Measurements from ENCODE around the gene WDHD1.
"Not testable (repeated sequence)": the region's sequence is repeated elsewhere in the genome, so short reads cannot be mapped to it uniquely, and the experiment has no call there.

Gene WDHD1

GRCh38 chr14:54974788-54975414, 52.0 kb downstream of the WDHD1 start:
- Histone ChIP-seq H3K4me3 (ENCODE audit: low read depth in 1 of 2, low read length in 2 of 2) (no peak overlapping the region), H3K4me1 (ENCODE audit: control insufficient read depth in 1 of 2, insufficient read depth in 2 of 2, low read length in 2 of 2) (no peaks in the 10 kb centered on the region), H3K27me3 (ENCODE audit: control insufficient read depth in 1 of 2, insufficient read depth in 2 of 2, low read length in 2 of 2) (no peaks in the 10 kb centered on the region), H3K9ac (ENCODE audit: low read depth in 1 of 2, low read length in 2 of 2) (no peak overlapping the region), H3K36me3 (ENCODE audit: control insufficient read depth in 1 of 2, insufficient read depth in 2 of 2, low read length in 2 of 2) (no peaks in the 10 kb centered on the region), H3K9me3 (ENCODE audit: control insufficient read depth in 1 of 2, low read length in 2 of 2) (no peaks in the 10 kb centered on the region), H3K27ac (ENCODE audit: low read depth, low read length) (no peak overlapping the region)

DNA sequence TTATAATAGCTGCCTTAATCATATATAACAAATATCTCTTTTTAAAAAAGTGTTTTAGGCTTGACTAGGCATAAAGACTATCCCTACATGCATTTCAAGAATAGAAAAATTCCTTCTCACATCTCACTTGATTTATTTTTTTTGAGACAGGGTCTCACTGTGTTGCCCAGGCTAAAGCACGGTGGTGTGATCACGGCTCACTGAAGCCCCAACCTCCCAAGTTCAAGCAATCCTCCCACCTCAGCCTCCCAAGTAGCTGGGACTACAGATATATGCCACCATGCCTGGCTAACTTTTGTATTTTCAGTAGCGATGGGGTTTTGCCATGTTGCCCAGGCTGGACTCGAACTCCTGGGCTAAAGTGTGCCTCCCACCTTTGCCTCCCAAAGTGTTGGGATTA, 59.4 kb downstream of the WDHD1 start:
- no peaks in the 10 kb centered on the region for H3K9me3 ChIP-seq (ENCODE audit: control insufficient read depth in 1 of 2, low read length in 2 of 2)
- no peaks in the 10 kb centered on the region for H3K36me3 ChIP-seq (ENCODE audit: control insufficient read depth in 1 of 2, insufficient read depth in 2 of 2, low read length in 2 of 2)
- no peaks in the 10 kb centered on the region for H3K4me1 ChIP-seq (ENCODE audit: control insufficient read depth in 1 of 2, insufficient read depth in 2 of 2, low read length in 2 of 2)
- no peaks in the 10 kb centered on the region for H3K27me3 ChIP-seq (ENCODE audit: control insufficient read depth in 1 of 2, insufficient read depth in 2 of 2, low read length in 2 of 2)
- H3K9ac ChIP-seq (ENCODE audit: low read depth in 1 of 2, low read length in 2 of 2): no peak overlapping the region
- no peak overlapping the region for H3K4me3 ChIP-seq (ENCODE audit: low read depth in 1 of 2, low read length in 2 of 2)
- H3K27ac ChIP-seq (ENCODE audit: low read depth, low read length): no peak overlapping the region

DNA sequence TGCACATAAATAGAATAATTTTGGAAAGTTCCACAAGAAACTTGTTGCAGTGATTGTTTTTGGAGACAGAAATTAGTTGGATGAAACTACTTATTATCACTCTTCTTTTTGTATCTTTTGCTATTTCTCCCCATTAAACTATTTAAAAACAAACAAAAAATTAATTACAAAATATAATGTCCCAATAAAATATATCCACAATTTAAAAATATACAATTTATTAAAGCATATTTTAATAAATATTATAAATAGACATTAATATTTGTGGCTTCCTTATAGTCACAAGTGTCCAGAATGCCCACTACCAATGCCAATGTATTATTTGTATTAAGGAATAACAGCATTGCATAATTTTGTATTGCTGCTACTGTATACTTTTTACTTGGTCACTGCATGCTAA, 71.8 kb downstream of the WDHD1 start:
- Histone ChIP-seq H3K4me1 (ENCODE audit: control insufficient read depth in 1 of 2, insufficient read depth in 2 of 2, low read length in 2 of 2) (no peaks in the 10 kb centered on the region), H3K9me3 (ENCODE audit: control insufficient read depth in 1 of 2, low read length in 2 of 2) (no peaks in the 10 kb centered on the region), H3K36me3 (ENCODE audit: control insufficient read depth in 1 of 2, insufficient read depth in 2 of 2, low read length in 2 of 2) (peaks cover 0 to 7% of the 10 kb centered on the region in 2 donors), H3K4me3 (ENCODE audit: low read depth in 1 of 2, low read length in 2 of 2) (no peak overlapping the region), H3K27me3 (ENCODE audit: control insufficient read depth in 1 of 2, insufficient read depth in 2 of 2, low read length in 2 of 2) (no peaks in the 10 kb centered on the region), H3K9ac (ENCODE audit: low read depth in 1 of 2, low read length in 2 of 2) (no peak overlapping the region), H3K27ac (ENCODE audit: low read depth, low read length) (no peak overlapping the region)

- H3K36me3 ChIP-seq (ENCODE audit: control insufficient read depth in 1 of 2, insufficient read depth in 2 of 2, low read length in 2 of 2); H3K27ac ChIP-seq (ENCODE audit: low read depth, low read length); H3K4me3 ChIP-seq (ENCODE audit: low read depth in 1 of 2, low read length in 2 of 2); H3K9me3 ChIP-seq (ENCODE audit: control insufficient read depth in 1 of 2, low read length in 2 of 2); H3K27me3 ChIP-seq (ENCODE audit: control insufficient read depth in 1 of 2, insufficient read depth in 2 of 2, low read length in 2 of 2); H3K4me1 ChIP-seq (ENCODE audit: control insufficient read depth in 1 of 2, insufficient read depth in 2 of 2, low read length in 2 of 2); H3K9ac ChIP-seq (ENCODE audit: low read depth in 1 of 2, low read length in 2 of 2): not testable (repeated sequence)
These were observed 73.3 kb downstream of the WDHD1 start for GRCh38 chr14:54953609-54954008.

GRCh38 chr14:54952803-54953202, 74.1 kb downstream of the WDHD1 start:
- not testable (repeated sequence) for H3K4me3 ChIP-seq (ENCODE audit: low read depth in 1 of 2, low read length in 2 of 2); H3K9me3 ChIP-seq (ENCODE audit: control insufficient read depth in 1 of 2, low read length in 2 of 2); H3K36me3 ChIP-seq (ENCODE audit: control insufficient read depth in 1 of 2, insufficient read depth in 2 of 2, low read length in 2 of 2); H3K27ac ChIP-seq (ENCODE audit: low read depth, low read length); H3K4me1 ChIP-seq (ENCODE audit: control insufficient read depth in 1 of 2, insufficient read depth in 2 of 2, low read length in 2 of 2); H3K9ac ChIP-seq (ENCODE audit: low read depth in 1 of 2, low read length in 2 of 2); H3K27me3 ChIP-seq (ENCODE audit: control insufficient read depth in 1 of 2, insufficient read depth in 2 of 2, low read length in 2 of 2)

- no peak overlapping the region for H3K4me3 ChIP-seq (ENCODE audit: low read depth in 1 of 2, low read length in 2 of 2)
- no peaks in the 10 kb centered on the region for H3K36me3 ChIP-seq (ENCODE audit: control insufficient read depth in 1 of 2, insufficient read depth in 2 of 2, low read length in 2 of 2)
- H3K9ac ChIP-seq (ENCODE audit: low read depth in 1 of 2, low read length in 2 of 2): no peak overlapping the region
- no peaks in the 10 kb centered on the region for H3K4me1 ChIP-seq (ENCODE audit: control insufficient read depth in 1 of 2, insufficient read depth in 2 of 2, low read length in 2 of 2)
- no peaks in the 10 kb centered on the region for H3K9me3 ChIP-seq (ENCODE audit: control insufficient read depth in 1 of 2, low read length in 2 of 2)
- no peak overlapping the region for H3K27ac ChIP-seq (ENCODE audit: low read depth, low read length)
- no peaks in the 10 kb centered on the region for H3K27me3 ChIP-seq (ENCODE audit: control insufficient read depth in 1 of 2, insufficient read depth in 2 of 2, low read length in 2 of 2)
These were observed 79.7 kb downstream of the WDHD1 start for GRCh38 chr14:54947230-54947629.

DNA sequence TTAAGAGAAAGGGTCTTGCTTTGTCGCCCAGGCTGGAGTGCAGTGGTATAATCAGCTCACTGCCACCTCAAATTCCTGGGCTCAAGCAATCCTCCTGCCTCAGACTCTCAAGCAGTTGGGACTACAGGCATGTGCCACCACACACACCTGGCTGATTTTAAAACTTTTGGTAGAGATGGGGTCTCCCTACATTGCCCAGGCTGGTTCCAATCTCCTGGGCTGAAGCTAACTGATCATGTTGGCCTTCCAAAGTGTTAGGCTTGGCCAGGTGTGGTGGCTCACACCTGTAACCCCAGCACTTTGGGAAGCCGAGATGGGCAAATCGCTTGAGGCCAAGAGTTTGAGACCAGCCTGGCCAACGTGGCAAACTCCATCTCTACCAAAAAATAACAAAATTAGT, 80.4 kb downstream of the WDHD1 start:
- H3K27ac ChIP-seq (ENCODE audit: low read depth, low read length): no peak overlapping the region
- H3K27me3 ChIP-seq (ENCODE audit: control insufficient read depth in 1 of 2, insufficient read depth in 2 of 2, low read length in 2 of 2): no peaks in the 10 kb centered on the region
- no peaks in the 10 kb centered on the region for H3K9me3 ChIP-seq (ENCODE audit: control insufficient read depth in 1 of 2, low read length in 2 of 2)
- H3K4me3 ChIP-seq (ENCODE audit: low read depth in 1 of 2, low read length in 2 of 2): no peak overlapping the region
- H3K9ac ChIP-seq (ENCODE audit: low read depth in 1 of 2, low read length in 2 of 2): no peak overlapping the region
- H3K4me1 ChIP-seq (ENCODE audit: control insufficient read depth in 1 of 2, insufficient read depth in 2 of 2, low read length in 2 of 2): no peaks in the 10 kb centered on the region
- H3K36me3 ChIP-seq (ENCODE audit: control insufficient read depth in 1 of 2, insufficient read depth in 2 of 2, low read length in 2 of 2): no peaks in the 10 kb centered on the region

- Histone ChIP-seq H3K27ac (ENCODE audit: low read depth, low read length) (no peak overlapping the region), H3K36me3 (ENCODE audit: control insufficient read depth in 1 of 2, insufficient read depth in 2 of 2, low read length in 2 of 2) (no peaks in the 10 kb centered on the region), H3K4me1 (ENCODE audit: control insufficient read depth in 1 of 2, insufficient read depth in 2 of 2, low read length in 2 of 2) (no peaks in the 10 kb centered on the region), H3K4me3 (ENCODE audit: low read depth in 1 of 2, low read length in 2 of 2) (no peak overlapping the region), H3K9me3 (ENCODE audit: control insufficient read depth in 1 of 2, low read length in 2 of 2) (no peaks in the 10 kb centered on the region), H3K9ac (ENCODE audit: low read depth in 1 of 2, low read length in 2 of 2) (no peak overlapping the region), H3K27me3 (ENCODE audit: control insufficient read depth in 1 of 2, insufficient read depth in 2 of 2, low read length in 2 of 2) (no peaks in the 10 kb centered on the region)
These were observed 82.0 kb downstream of the WDHD1 start for GRCh38 chr14:54944737-54945391.

DNA sequence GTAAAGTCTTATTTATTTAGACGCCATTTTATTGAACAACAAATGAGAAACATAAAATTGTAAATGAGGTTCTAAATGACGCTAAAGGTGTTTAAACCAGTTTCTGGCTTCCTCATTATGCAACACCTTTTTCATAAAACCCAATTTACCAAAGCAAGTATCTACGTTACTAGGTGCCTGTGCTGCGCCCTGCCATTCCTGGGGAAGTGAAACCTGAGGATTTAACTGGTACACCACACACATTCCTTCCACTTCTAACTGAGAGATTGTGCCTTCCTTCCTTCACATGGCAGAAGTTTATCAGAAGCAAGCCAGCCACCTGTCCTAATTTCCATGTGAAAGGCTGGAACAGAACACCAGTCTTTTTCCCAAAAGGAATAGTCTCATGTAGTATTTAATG, 84.0 kb downstream of the WDHD1 start:
- Histone ChIP-seq H3K9ac (ENCODE audit: low read depth in 1 of 2, low read length in 2 of 2) (no peak overlapping the region), H3K4me1 (ENCODE audit: control insufficient read depth in 1 of 2, insufficient read depth in 2 of 2, low read length in 2 of 2) (no peaks in the 10 kb centered on the region), H3K4me3 (ENCODE audit: low read depth in 1 of 2, low read length in 2 of 2) (no peak overlapping the region), H3K9me3 (ENCODE audit: control insufficient read depth in 1 of 2, low read length in 2 of 2) (no peaks in the 10 kb centered on the region), H3K27me3 (ENCODE audit: control insufficient read depth in 1 of 2, insufficient read depth in 2 of 2, low read length in 2 of 2) (no peaks in the 10 kb centered on the region), H3K36me3 (ENCODE audit: control insufficient read depth in 1 of 2, insufficient read depth in 2 of 2, low read length in 2 of 2) (no peaks in the 10 kb centered on the region), H3K27ac (ENCODE audit: low read depth, low read length) (no peak overlapping the region)

DNA sequence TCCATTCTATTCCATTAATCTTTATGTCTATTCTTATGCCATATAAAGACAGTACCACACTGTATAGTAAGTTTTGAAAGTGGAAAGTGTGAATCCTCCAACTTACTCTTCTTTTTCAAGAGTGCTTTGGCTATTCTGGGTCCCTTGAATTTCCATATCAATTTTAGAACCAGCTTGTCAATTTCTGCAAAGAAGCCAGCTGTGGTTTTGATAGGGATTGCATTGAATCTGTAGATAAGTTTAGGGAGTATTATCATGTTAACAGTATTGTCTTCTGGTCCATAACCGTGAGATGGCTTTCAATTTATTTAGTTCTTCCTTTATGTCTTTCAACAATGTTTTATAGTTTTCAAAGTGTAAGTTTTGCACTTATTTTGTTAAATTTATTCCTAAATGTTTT, 90.1 kb downstream of the WDHD1 start:
- H3K27me3 ChIP-seq (ENCODE audit: control insufficient read depth in 1 of 2, insufficient read depth in 2 of 2, low read length in 2 of 2): no peaks in the 10 kb centered on the region
- H3K9ac ChIP-seq (ENCODE audit: low read depth in 1 of 2, low read length in 2 of 2): no peak overlapping the region
- no peaks in the 10 kb centered on the region for H3K9me3 ChIP-seq (ENCODE audit: control insufficient read depth in 1 of 2, low read length in 2 of 2)
- H3K4me3 ChIP-seq (ENCODE audit: low read depth in 1 of 2, low read length in 2 of 2): no peak overlapping the region
- no peaks in the 10 kb centered on the region for H3K36me3 ChIP-seq (ENCODE audit: control insufficient read depth in 1 of 2, insufficient read depth in 2 of 2, low read length in 2 of 2)
- no peaks in the 10 kb centered on the region for H3K4me1 ChIP-seq (ENCODE audit: control insufficient read depth in 1 of 2, insufficient read depth in 2 of 2, low read length in 2 of 2)
- H3K27ac ChIP-seq (ENCODE audit: low read depth, low read length): no peak overlapping the region

All from duodenal mucosa (tissue), 2 donors.